Stimulated activated CD8-positive, alpha-beta memory T cell treated with anti-CD3 and anti-CD28 coated beads, Interleukin-15, amount 100 ng/mL, for 4 hours (primary cell): Measurements from ENCODE around the gene BRMS1L.
"Not testable (repeated sequence)": the region's sequence is repeated elsewhere in the genome, so short reads cannot be mapped to it uniquely, and the experiment has no call there.

Source experiments
- DNase-seq, 2 donors: peaks; one replicate each; pipeline ENCODE4 v3.0.0-alpha.2; 2020; ENCODE audit warnings: low read depth in 2 of 2

Gene BRMS1L

DNA sequence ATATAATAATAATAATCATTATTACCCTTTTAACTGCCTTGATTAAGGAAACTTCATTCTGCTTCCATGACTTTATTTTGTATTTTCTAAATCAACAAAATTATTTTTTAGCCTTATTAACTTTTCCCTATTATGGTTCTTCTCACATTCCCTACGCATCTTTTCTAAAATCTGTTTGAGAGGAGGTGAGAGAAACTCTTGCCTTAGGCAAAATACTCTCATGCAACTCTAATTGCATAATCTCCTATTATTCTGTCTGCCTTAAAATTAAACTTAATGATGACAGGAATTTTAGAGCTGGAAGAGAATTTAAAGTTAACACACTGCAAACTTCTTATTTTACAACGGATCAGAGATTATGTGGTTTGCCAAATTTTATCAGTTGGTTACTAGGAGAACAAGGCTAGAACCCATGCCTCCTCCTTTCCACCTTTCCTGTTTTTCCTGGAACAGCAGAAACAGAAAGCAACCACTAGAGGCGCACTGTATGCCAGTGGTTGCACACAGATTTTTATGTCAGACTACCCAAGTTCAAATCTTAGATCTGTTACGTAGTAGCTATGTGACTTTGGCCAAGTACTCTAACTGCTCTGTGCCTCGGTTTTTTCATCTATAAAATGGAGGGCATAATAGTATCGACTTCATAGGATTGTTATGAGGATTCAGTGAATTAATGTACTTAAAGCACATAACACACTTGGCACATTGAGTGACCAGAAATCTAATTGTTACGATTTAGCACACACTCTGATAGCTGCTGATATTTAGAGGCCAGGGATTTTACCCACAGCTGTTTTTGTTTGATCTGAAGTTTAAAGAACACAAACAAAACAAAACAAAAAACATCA lies 4.3 kb upstream of the BRMS1L start:
- DNase-seq, result no peak

DNA sequence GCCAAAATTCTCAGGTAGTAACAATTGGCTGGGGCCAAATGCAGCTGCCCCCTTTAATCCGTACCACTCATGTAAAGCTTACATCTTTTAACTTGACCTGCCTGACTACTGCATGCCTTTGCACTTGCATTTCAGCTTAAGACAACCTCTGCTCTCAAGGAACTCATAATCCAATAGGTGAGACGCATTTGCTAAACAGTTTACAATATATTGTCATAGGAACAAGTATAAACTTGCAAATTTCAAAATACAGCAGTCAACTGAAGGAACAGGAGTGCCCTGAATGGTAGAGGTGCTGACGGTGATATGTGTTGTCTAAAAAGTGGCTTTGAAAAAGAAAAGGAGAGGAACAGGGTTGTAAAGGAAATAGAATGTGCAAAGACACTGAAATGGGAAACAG lies 3.6 kb upstream of the BRMS1L start:
- DNase-seq, result no peak

DNA sequence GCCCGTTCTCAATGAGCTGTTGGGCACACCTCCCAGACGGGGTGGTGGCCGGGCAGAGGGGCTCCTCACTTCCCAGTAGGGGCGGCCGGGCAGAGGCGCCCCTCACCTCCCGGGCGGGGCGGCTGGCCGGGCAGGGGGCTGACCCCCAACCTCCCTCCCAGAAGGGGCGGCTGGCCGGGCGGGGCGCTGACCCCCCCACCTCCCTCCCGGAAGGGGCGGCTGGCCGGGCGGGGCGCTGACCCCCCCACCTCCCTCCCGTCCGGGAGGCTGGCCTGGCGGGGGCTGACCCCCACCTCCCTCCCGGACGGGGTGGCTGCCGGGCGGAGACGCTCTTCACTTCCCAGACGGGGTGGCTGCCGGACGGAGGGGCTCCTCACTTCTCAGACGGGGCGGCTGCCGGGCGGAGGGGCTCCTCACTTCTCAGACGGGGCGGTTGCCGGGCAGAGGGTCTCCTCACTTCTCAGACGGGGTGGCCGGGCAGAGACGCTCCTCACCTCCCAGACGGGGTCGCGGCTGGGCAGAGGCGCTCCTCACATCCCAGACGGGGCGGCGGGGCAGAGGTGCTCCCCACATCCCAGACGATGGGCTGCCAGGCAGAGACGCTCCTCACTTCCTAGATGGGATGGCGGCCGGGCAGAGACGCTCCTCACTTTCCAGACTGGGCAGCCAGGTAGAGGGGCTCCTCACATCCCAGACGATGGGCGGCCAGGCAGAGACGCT lies 1.5 kb upstream of the BRMS1L start:
- DNase-seq, result not testable (repeated sequence)

DNA sequence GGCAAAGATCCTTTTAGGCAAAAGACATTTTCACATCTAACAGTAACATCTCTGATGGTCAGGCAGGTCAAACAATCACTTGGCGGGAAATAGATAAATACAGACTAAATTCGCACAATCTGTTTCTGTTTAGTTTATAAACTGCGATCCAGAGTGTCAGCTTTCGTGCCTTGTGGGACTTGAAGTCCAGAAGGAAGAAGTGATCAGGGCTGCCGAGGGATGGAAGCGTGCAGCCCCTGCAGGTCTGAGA lies 245 bp upstream of the BRMS1L start:
- no peak for DNase-seq

DNA sequence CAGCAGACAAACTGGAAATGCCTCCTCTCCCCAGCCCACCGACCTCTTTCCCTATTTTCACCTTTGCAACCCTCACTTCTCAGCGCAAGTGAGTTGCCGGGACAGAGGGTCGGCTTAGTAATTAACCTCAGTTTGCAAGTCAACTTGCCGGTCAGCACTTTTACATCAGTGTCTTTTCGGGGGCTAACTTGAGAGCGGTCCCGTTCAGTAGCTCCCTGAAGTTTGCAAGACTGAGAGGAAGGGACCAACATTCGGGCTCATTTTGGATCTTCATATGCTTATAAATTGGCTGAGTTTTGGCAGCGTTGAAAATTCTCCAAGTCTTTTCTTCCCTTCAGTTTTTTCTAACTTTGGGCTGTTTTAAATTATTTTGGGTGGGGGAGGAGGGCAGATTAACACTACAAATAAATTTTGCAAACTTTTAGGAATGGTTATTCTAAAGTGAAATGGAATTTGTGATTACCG lies 846 bp downstream of the BRMS1L start:
- DNase-seq, result no peak

DNA sequence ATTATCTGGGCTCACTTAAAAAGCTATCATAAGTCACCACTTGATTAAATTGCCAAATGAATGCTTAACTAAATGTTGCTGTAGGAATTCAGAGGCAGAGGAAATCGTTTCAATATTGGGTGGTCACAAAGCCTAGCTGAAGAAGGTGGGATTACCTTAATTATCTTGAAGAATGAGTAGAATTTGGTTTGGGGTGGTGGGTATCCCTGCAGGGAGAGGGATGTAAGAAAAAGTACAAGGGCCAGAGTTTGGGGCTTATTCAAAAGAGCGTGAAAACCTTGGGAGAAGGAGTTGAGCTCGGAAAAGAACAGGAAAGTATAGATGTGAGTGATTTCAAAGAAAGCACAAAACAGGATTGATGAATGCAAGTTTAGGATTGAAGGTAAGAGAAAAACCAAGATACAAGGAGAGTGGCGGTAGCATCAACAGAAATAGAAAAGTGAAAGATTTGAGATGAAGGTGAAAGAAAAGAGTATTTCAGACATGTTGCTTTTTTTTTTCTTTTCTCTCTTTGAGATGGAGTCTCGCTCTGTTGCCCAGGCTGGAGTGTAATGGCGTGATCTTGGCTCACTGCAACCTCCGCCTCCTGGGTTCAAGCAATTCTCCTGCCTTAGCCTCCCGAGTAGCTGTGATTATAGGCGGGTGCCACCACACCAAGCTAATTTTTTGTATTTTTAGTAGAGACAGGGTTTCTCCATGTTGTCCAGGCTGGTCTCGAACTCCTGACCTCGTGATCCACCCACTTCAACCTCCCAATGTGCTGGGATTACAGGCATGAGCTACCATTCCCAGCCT lies 1.7 kb downstream of the BRMS1L start:
- no peak for DNase-seq

DNA sequence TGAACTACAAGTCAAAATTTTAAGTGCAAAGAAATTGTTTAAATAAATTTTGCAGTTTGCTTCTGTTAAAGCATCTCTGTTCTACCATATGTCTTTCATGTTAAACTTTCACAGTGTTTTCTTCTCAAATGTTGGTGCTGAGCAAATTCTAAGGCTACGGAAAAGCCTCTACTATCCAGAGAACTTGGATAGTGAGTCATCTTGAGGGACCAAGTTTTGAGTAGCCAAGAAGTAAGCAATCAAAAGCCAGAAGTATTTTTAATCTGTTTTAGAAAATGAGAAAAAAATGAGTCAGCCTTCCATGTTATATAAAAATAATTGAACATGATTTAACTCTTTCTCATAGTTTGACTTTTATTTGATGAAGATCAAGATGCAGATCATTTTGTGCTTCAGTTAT lies 3.3 kb downstream of the BRMS1L start:
- DNase-seq, result no peak

DNA sequence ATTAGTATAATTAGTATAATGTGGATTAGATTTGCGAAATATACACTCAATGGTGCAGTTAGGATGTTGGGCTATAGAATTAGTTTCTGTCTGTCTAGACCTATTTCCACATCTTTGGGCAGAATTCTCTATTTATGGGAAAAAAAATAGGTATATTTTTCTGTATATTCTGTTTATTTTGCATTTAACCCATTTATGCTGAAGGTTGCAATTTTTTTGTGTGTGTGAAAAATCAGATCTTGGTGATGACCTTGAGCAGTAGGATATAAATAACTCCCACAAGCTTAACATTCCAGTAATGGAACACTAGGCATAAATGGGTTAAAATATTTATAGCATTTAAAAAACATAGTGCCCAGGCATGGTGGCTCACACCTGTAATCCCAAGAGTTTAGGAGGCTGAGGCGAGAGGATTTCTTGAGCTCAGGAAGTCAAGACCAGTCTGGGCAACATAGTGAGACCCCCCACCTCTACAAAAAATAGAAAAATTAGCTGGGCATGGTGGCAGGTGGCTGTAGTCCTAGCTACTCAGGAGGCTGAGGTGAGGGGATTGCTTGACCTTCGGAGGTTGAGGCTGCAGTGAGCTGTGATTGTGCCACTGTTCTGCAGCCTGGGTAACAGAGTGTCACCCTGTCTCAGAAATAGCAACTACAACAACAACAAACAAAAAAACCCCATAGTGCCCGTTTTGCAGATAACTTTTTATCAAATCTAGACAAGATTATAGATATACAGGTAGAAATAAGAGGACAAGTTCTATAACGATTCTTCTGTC lies 9.3 kb downstream of the BRMS1L start:
- no peak for DNase-seq

DNA sequence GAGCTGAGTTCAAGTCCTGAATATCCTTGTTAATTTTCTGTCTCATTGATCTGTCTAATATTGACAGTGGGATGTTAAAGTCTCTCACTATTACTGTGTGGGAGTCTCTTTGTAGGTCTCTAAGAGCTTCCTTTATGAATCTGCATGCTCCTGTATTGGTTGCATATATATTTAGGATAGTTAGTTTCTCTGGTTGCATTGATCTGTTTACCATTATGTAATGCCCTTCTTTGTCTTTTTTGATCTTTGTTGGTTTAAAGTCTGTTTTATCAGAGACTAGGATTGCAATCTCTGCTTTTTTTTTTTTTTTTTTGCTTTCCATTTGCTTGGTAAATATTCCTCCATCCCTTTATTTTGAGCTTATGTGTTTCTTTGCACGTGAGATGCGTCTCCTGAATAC lies 15.6 kb downstream of the BRMS1L start:
- not testable (repeated sequence) for DNase-seq

DNA sequence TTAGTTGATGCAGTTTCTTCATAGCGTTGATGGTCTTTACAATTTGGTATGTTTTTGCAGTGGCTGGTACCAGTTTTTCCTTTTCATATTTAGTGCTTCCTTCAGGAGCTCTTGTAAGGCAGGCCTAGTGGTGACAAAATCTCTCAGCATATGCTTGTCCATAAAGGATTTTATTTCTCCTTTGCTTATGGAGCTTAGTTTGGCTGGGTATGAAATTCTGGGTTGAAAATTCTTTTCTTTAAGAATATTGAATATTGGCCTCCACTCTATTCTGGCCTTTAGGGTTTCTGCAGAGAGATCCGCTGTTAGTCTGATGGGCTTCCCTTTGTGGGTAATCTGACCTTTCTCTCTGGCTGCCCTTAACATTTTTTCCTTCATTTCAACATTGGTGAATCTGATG lies 16.1 kb downstream of the BRMS1L start:
- not testable (repeated sequence) for DNase-seq

DNA sequence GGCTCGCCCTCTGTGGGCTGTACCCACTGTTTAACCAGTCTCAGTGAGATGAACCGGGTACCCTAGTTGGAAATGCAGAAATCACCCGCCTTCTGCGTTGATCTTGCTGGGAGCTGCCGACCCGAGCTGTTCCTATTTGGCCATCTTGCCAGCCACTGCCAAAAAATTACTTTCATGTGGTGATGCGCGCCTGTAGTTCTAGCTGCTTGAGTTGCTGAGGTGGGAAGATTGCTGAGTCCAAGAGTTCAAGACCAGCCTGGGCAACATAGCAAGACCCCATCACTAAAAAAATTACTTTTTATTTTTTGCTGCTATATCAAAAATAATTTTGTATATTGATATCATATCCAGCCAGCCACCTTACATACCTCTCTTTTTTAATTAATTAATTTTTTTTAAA lies 18.4 kb downstream of the BRMS1L start:
- no peak for DNase-seq

DNA sequence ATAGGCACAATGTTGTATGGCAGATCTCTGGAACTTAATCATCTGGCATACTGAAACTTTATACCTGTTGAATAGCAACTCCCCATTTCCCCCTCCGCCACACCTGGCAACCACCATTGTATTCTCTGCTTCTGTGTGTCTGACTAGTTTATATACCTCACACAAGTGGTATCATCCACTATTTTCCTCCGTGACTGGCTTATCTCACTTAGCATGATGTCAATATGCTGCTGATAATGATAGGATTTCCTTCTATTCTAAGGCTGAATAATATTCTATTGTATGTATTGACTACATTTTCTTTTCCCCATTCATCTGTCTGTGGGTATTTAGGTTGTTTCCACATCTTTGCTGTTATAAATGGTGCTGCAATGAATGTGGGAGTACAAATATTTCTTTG lies 21.5 kb downstream of the BRMS1L start:
- no peak for DNase-seq

DNA sequence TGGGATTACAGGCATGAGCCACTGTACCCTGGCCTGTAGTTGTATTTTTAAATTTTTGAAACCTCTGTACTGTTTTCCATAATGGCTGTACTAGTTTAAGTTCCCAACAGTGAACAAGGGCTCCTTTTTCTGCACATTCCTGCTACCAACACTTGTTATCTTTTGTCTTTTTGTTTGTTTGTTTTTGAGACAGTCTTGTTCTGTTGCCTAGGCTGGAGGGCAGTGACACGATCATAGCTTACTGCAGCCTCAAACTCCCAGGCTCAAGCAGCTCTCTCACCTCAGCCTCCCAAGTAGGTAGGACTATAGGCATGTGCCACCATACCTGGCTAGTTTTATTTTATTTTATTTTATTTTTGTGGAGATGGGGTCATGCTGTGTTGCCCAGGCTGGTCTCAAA lies 23.0 kb downstream of the BRMS1L start:
- DNase-seq, result no peak

DNA sequence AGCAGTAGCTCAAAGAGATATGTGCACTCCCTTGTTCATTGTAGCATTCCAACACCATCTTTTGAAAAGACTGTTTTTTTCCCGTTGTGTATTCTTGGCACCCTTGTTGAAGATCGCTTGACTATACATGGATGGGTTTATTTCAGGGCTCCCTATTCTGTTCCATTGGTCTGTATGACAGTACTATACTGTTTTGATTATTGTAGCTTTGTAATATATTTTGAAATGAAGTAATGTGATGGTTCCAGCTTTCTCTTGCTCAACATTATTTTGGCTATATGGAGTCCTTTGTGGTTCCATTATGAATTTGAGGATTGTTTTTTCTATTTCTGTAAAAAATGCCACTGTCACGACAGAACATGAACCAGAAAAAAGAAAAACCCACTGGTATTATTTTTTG lies 25.7 kb downstream of the BRMS1L start:
- DNase-seq, result no peak

DNA sequence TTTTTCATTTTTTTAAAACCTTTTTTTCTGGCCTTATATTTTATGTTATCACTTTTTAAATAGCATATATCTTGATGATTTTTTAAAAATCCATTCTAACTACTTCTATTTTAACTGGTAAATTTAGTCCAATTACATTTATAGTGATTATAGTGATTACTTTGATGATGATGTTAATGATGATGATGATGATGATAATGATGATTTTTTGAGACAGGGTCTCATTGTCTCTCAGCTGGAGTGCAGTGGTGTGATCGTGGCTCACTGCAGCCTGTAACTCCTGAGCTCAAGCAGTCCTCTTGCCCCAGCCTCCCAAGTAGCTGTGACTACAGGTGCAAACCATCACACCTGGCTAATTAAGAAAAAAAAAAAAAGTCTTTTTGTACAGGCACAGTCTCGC lies 27.1 kb downstream of the BRMS1L start:
- no peak for DNase-seq

DNA sequence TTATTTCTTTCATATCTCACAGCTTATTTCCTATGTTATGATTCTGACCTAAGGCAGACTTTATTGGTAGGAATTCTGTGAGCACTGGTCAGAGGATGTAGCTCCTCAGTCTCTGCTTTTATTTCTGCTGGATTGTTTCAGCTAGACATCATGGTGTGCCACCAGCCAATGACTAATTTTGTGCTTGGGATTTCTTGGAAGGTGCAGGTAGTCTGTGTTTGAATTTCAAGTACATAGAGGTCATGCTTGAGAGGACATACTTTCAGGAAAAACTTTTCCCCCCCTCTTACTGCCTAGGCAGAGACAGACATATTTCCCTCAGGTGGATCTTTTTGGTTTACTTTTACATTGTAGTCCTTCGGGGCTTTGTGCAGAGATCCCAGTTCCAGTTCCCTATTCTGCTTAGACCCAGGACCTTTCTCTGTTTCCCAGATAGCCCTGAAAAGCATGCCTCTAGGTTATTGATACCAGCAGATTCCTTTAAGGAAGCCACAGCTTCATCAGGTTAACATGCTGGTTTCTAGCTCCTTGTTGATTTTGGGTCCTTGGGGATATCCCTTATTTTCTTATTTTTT lies 28.6 kb downstream of the BRMS1L start:
- DNase-seq, result no peak

DNA sequence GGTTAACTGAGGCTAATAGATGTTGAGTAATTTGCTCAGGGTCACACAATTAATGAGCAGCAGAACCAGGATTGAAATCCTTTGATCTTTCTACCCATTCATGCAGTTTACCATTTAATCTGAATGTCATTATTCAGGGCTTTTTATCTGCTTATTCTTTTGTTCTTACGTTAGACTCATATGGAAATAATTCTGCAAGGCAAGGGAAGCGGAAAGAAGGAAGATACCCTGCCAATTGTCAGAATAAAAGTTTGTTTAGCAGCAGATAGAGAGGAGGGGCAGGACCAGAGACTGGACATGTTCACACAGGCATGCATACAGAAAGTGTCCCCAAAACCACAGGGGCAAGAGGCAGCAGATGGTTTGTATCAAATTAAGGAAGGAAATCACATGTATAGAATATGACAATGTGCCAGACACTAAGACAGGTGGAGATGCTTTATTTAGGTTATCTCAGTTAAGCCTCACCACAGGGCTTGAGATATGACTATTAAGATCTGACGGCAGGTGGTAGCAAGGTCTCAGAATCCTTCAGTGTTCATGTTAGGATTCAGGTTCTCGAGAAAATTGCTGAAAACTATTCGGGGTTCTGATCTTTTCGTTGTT lies 29.8 kb downstream of the BRMS1L start:
- no peak for DNase-seq

DNA sequence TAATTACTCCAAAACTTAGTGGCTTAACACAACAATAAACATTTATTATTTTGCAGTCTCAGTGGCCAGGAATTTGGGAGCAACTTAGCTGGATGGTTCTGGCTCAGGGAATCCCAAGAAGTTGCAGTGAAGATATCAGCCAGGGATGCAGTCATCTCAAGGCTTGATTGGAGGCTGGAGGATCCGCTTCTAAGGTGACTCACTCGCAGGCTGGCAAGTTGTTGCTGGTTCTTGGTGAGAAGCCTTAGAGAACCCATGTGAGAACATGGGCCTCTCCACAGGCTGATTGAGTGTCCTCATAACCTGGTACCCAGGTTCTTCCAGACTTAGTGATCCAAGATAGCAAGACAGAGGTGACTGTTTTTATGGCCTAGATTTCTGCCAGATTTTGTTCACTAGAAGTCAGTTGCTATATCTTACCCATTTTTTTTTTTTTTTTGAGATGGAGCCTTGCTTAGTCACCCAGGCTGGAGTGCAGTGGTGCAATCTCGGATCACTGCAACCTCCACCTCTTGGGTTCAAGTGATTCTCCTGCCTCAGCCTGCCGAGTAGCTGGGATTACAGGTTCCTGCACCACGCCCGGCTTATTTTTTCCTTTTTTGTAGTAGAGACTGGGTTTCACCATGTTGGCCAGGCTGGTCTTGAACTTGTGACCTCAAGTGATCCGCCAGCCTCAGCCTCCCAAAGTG lies 32.5 kb downstream of the BRMS1L start:
- no peak for DNase-seq

DNA sequence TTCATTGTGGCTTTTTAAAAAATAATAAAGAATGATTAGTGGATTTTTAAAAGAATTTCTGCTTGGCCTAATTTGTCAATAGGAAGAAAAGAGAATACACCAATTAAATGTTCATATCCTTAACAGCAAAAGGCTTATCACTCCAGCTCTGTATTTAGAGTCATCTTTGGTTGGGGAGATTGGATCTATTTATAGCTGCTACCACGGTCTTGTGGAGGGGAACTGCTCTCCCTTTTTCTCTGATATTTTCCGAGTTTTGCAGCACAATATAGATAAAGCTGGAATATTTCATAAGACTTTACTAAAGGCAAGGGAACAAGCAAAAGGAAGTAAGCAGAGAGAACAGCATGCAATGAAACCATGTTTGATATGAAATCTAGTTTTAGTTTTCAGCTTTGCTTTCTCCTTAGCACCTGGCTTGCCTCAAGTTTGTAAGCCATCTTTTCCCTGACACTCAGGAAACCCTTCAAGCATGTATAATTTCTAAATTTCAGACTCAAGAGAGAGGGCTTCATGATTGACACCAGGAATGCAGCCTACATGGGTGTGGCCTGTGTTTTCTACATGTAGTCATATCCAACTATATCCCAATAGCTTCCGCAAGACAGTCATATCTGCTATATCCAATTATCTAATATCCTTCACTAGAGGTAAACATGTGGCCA lies 35.2 kb downstream of the BRMS1L start:
- no peak for DNase-seq
